Fibroblast of skin of right quadriceps (primary cell): Measurements from ENCODE around the gene UPK3BL2.
A peak's percentile ranks its signal among the peaks of the same experiment; 100 is the strongest.
"Not testable (repeated sequence)": the region's sequence is repeated elsewhere in the genome, so short reads cannot be mapped to it uniquely, and the experiment has no call there.

Source experiments
- DNase-seq: peaks from one replicate; pipeline ENCODE4 v3.0.0-alpha.2; 2013

UPK3BL2 gene, protein sequence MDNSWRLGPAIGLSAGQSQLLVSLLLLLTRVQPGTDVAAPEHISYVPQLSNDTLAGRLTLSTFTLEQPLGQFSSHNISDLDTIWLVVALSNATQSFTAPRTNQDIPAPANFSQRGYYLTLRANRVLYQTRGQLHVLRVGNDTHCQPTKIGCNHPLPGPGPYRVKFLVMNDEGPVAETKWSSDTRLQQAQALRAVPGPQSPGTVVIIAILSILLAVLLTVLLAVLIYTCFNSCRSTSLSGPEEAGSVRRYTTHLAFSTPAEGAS

DNA sequence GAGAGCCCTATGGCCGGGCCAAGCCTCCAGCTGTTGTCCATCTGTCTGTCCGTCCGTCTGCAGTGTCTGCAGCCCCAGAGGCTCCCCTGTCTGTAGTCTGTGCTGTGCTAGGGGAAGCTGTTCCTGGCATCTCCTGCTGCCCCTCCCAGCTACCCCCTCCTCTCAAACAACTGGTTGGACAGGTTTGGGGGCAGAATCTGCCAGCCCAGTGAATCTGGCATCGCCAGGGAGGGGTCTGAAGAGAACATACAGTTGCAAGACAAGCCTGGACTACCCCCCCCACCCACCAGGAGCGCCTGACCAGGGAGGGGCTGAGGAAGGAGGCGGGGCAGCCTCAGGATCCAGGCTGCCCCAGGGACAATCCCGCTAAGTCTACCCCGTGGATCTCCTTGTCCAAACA lies at the start of gene UPK3BL2:
TSS of gene UPK3BL2 (minus strand) at position 101 of the 400 bp plus-strand sequence. CDS start at position 41, 60 bp downstream.
- DNase-seq, result not testable (repeated sequence)

DNA sequence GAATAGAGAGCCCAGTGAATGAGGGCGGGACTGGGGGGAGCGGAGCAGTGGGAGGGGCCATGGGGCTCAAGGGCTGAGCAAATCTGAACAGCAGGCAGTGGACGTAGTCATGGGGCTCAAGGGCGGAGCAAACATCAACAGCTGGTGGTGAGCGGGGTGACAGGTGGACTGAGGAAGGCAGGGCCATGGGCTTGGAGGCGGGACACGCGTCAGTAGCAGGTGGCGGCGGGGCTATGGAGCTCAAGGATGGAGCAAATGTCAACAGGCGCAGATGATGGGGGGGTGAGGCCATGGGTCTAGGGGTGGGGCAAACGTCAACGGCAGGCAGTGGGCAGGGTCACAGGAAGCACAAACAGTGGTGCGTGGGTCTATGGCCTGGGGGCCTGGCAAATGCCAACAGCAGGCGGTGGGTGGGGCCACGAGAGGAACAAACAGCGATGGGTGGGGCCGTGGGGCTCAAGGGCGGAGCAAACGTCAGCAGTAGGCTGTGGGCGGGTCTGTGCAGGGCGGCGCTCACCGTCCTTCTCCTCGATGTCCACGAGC lies 49.1 kb upstream of the UPK3BL2 start:
- DNase-seq, result not testable (repeated sequence)

DNA sequence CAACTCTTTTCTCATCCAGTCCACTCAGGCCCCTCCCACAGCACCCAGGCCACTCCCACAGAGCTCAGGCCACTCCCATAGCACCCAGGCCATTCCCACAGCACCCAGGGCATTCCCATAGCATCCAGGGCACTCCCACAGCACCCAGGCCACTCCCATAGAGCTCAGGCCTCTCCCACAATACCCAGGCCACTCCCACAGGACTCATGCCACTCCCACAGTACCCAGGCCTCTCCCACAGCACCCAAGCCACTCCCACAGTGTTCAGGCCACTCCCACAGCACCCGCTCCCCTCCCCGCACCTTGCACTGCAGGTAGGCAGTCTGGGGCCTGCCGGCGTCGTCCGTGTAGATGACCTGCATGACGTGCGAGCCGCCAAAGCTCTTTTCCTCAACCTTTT lies 46.4 kb upstream of the UPK3BL2 start:
- not testable (repeated sequence) for DNase-seq

DNA sequence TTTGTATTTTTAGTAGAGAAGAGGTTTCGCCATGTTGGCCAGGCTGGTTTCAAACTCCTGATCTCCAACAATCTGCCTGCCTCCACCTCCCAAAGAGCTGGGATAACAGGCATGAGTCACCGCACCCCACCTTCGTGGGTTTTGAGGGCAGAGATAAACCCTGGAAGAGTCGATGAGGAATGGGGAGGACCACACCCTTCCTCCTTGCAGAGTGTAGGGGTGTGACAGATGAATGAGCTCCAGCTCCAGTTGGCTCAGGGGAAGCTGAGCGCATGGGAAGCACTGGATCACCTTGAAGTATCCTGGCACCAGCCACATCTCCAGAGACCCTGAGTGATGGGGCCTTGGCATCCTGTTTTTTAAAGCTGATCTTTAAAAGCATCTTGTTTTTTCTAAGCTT lies 40.0 kb upstream of the UPK3BL2 start:
- DNase-seq, result not testable (repeated sequence)

DNA sequence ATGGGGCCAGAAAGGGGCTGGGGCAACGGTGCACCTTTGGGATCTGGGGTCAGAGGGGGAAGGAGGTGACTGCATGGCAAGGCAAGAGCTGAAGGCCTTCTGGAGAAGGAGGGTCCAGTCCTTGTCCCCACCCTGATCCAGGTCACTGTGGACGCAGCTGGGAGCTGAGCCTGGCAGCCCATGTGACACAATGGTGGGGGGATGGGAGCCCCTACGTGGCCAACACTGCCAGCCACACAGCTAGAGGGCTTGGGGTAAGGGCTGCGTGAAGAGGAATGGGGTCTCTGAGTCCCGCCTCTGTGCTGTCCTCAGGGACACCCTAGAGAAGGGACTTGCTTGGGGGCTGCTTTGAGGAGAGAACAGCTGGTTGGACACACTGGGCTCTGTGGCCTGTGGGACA lies 38.2 kb upstream of the UPK3BL2 start:
- not testable (repeated sequence) for DNase-seq

DNA sequence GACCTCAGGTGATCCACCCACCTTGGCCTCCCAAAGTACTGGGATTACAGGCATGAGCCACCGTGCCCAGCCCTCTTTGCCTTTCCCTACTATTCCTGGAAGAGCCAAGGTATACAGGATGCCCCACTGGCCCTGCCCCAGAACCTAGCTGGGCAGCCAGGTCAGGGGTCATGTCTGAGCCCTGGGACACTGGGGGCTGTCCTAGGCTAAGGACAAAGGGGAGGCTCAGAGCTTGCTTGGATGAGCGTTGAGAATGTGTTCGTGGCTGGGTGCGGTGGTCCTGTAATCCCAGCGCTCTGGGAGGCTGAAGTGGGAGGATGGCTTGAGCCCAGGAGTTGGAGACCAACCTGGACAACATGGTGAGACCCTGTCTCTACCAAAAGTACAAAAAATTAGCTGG lies 35.0 kb upstream of the UPK3BL2 start:
- not testable (repeated sequence) for DNase-seq

DNA sequence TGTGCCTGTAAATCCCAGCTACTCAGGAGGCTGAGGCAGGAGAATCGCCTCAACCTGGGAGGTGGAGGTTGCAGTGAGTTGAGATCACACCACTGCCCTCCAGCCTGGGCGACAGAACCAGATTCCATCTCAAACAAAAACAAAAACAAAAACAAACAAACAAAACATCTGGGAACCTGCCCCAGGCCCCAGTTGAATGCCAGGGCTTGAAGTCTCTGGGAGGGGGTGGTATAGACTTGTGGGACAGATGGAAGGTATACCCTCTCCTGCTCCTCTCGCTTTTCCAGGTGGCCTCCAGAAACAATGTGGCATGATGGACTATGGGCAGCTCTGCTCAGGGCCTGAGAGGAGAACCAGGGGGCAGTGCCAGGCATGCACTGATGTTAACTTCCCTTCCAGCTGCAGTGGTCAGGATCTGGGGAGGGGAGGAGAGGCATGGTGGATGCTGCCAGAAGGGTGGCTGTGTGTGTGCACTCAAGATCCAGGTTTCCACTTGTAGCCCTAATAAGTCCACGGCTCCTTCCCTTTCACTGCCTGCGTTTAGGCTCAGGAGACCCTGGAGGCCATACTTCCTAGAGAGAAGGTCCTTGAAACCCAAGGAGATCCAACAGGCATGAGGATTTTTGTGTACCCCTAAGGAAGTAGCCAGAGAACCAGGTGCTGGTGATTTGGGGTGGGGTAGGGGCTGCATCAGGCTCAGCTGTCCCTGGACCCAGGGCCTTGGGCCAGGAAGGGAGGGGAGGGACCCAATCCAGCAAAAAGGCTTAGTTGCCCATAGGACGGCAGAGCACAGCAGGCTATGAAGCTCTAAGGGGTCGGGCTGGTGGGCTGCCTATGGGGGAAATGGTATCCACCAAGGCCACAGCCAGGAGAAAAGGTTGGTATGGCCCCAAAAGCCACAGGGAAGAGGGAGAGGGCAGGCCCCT lies 34.1 kb upstream of the UPK3BL2 start:
- DNase-seq, result not testable (repeated sequence)

DNA sequence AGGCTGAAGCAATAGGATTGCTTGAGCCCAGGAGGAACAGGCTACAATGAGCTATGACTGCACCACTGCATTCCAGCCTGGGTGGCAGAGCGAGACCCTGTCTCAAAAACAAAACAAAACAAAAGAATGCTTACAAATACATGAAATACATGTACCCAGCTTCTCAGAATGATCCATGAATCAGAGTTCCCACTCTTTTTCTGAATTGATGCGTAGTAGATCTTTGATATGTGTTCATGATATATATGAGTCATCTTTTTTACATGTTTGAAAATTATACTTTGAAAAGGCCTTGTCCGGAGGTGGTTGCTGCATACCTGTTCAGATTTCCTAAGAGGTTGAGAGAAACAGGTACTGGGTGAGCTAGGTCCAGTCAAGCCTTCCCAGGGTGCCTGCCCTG lies 32.9 kb upstream of the UPK3BL2 start:
- DNase-seq, result not testable (repeated sequence)

DNA sequence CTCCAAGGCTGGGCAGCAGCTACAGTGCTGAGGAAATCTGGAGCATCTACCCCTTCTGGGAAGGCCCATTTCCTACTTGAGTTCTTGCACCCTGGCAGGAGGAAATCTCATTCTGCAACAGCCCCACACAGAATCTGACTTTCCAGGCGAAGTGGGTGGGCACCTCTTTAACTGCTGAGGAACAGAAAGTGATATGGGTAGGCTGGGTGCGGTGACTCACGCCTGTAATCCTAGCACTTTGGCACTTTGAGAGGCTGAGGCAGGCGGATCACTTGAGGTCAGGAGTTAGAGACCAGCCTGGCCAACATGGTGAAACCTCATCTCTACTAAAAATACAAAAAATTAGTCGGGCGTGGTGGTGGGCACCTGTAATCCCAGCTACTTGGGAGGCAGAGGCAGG lies 31.1 kb upstream of the UPK3BL2 start:
- not testable (repeated sequence) for DNase-seq

DNA sequence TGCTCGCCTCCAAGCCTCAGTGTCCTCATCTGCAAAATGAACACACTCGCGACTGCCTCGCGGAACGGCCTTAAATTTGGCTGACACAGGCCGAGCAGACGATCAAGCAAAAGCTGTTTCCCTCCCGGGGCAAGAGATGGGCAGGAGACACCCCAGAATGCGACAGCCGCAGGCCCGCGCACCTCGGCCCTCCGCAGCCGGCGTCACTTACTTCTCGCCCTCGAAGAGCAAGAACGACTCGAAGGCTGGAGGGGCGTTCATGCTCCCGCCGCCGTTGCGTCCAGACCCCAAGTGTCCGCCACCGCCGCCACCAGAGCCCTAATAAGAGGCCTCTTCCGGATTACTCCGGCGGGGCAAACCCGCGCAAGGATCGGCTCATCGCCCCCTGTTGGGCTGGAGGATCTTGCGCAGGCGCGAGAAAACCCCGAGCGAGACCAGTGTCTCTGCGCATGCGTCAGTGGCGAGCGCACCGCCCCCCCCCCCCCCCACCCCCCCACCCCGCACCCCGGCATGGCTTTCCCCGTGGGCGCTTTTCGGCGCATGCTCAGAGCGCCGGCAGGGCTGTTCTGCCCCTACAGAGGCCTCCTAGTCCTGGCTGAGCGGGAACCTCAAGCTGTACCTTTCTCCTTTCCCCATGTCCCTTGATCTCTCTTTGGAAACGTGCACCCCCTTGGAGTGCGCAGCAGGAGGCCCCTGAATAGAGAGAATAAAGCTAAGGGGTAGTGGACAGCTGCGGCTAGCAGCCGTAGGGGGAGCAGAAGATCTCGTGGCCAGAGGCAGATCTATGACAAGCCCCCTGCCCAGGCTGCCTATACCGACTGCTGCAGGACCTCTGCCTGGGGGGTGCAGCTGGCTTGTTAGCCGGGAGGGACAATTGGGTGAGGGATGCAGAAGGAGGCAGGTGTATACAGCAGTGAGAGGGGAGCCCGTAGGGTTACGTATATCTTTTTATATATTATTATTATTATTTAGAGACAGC lies 29.1 kb upstream of the UPK3BL2 start, which contains the start of gene POLR2J3:
TSS of gene POLR2J3 (minus strand) at position 323 of the 979 bp plus-strand sequence. CDS start at position 261, 62 bp downstream.
- peak; percentile 92 for DNase-seq

DNA sequence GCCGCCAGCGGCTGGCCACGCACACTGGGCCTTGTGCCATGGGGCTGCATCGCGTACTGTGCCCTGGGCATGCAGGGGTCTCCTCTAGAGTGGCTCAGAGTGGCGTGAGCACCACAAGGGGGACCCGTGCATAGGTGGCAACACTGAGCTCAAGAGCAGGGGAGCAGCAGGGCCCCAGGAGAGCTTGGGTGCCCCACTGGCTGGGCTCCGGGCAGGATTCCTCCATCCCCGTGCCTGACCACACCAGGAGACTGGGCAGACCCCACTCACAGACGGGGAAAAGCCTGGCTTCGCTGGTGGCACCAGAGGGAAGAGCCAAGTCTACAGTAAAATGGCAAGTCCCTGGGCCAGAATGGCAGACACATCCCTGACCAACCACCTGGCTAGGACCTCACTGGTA lies 25.1 kb upstream of the UPK3BL2 start:
- not testable (repeated sequence) for DNase-seq

DNA sequence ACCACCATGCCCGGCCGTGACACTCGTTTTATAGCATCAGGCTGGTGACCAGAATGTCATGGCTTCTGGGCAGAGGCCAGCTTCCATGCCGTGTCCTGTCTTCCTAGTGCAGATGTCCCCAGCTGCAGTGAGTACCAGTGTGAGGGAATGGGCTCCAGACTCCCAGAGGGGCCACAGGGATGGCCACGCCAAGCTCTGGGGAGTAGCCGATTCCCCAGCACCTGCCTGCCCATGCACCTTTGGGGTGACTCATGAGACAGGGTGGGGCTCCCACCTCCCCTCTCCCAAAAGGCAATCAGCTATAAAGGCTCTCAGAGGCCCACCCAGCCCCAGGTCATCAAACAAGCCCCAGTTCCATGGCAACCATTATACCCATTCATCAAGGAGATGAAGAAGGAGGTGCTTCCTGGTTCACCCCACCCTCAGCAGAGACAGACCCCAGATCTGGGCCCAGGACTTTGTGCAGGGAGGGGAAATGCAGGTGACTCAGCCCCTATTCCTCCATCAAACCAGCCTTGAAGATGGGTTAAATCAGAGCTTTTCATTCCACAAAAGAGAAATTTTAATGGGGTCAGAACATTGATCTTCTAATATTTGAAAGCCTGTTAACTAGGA lies 7.4 kb upstream of the UPK3BL2 start, which contains the start of gene SPDYE2:
TSS of gene SPDYE2 (plus strand) at position 419 of the 615 bp plus-strand sequence. CDS start 2,030 bp downstream, outside the sequence.
- not testable (repeated sequence) for DNase-seq

DNA sequence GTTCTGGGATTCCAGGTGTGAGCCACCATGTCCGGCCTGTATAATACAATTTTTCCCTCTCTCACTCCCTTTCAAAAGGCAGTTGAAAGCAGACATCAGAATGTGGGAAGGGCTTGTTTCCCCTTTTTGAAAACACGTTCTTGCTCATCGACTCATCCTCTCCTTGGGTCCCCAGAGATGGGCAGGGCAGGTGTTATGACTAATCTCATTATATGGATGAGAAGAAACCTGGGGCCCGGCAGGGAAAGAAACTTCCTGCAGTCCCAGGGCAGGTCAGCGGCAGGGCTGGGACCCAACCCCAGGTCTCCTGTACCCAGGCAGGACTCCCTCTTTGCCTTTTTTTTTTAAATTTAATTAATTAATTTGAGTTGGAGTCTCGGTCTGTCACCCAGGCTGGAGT lies 2.9 kb upstream of the UPK3BL2 start:
- not testable (repeated sequence) for DNase-seq

DNA sequence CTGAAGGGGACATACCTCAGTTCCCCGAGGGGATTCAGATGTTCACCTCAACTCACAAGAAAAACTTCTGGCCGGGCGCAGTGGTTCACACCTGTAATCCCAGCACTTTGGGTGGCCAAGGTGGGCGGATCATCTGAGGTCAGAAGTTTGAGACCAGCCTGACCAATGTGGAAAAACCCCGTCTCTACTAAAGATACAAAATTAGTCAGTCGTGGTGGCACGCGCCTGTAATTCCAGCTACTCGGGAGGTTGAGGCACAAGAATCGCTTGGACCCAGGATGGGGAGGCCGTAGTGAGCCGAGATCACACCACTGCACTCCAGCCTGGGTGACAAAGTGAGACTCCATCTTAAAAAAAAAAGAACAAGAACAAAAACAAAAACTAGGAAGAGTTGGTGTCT lies 1.8 kb upstream of the UPK3BL2 start:
- not testable (repeated sequence) for DNase-seq

DNA sequence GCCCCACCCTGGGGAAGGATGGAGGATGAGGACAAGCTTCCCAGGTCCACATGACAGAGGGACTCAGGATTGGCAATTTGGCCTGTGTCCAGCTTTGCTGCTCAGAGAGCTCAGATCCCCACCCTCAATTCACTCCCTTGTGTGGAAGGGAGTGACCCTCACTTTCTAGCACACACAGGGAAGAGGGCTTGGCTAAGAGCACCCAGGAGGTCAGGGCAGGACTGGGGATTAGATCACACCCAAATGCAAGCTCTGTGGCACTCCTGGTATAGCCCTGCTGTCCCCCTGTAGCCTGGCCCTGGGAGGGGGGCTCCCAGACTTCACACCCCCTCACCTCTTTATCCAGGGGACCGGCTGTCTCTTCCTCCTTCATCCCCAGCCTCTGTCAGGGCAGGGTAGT lies 876 bp upstream of the UPK3BL2 start:
- not testable (repeated sequence) for DNase-seq

DNA sequence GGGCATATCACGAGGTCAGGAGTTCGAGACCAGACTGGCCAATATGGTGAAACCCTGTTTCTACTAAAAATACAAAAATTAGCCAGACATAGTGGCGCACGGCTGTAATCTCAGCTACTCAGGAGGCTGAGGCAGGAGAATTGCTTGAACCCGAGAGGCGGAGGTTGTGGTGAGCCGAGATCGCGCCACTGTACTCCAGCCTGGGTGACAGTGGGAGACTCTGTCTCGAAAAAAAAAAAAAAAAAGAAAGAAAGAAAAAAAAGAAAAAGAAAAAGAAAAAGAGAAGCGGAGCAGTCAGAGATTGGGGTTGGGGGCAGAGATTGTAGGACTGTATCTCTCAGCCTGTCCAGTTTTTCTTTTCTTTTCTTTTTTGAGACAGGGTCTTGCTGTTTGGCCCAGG lies 725 bp downstream of the UPK3BL2 start:
- DNase-seq, result not testable (repeated sequence)

DNA sequence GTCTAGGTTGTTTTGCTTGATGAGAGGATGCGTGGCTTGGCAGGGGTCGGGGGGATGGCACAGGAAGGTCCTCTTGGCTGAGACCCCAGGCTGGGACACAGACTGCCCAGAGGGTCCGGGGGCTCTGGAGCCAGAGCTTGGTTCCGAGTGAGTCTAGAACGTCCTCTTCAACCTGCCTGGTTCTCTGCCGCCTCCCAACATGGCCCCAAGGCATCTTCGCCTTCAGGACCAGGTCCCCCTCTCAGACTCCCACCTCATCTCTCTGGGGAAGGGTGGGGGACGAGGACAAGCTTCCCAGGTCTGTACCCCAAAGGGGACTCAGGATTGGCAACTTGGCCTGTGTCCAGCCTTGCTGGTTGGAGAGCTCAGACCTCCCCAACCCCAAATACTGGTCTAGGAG lies 1.4 kb downstream of the UPK3BL2 start:
- not testable (repeated sequence) for DNase-seq

DNA sequence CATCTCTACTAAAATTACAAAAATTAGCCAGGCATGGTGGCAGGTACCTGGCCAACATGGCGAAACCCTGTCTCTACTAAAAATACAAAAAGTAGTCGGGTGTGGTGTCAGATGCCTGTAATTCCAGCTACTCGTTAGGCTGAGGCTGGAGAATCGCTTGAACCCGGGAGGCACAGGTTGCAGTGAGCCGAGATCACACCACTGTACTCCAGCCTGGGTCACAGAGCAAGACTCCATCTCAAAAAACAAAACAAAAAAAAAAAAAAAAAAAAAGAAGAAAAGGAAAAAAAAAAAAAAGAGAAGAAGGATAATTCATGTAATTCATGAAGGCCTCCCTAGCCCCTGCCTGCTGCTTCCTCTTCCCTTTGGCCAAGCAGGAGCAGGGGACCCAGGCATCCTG lies 2.9 kb downstream of the UPK3BL2 start:
- DNase-seq, result not testable (repeated sequence)

DNA sequence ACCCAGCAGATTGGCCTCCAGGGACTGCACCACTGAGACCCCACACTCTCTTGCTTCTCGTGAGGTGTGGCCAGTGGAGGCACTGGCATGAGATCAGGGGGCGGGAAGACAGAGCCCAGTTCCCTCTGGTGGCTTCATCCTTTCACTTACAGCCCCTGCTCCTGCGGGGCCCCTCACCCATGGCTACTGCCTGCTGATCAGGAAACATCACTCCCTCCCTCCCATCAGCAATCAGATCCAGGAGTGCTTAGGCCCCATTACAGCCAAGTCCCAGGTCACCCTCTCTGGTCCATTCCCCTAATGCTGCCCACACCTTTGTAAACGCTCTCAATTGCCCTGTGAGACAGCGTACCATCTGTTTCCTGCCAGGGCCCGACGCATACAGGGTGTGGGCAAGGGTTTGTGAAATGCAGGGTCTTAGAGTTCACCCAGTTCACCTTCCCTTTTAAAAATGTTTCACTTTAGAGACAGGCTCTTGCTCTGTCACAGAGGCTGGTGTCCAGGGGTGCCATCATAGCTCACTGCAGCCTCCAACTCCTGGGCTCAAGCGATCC lies 8.4 kb downstream of the UPK3BL2 start:
- not testable (repeated sequence) for DNase-seq

DNA sequence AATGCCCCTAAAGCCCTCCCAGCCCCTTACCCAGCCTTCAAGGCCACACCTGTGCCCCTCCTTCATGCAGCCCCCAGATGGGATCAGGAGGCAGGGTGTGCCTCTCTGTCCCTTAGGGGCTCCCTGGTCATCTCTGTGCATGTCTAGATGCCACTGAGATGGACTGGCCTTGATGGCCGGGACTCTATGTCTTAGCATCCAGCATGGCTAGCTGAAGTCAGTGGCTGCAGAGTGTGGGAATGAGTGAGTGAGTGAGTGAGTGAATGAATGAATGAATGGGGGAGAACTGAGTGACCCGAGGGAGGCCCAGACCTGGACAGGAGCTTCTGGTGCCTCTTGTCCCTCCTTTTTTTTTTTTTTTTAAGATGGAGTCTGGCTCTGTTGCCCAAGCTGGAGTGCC lies 11.4 kb downstream of the UPK3BL2 start:
- not testable (repeated sequence) for DNase-seq

DNA sequence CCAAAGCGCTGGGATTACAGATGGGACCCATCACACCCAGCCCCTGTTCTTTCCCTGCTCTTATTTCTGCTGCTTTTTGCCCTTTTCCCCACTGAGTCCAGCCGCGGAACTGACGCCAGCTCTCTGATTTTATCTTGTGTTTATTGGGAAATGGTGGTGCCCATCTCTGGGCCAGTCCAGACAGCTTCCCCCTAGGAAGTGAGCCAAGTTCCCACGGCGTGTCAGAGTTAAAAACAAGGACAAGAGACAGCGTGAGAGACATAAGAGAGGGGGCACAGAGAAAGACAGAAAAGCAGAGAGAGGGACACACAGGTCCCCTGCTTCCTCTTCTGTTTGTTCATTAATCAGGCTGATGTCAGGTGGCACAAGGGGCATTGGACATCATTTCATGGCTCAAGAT lies 11.9 kb downstream of the UPK3BL2 start:
- not testable (repeated sequence) for DNase-seq
